GM21423 (cell line): ENCODE data around the gene TBC1D22A.

ENCODE experiments used
- ATAC-seq: cut with Tn5 transposase; IDR thresholded peaks from one replicate; pipeline ENCODE4 v1.9.1; 2021; ENCODE audit warnings: mild to moderate bottlenecking, moderate library complexity; ENCODE audit not compliant: unreplicated experiment

The TBC1D22A gene

DNA sequence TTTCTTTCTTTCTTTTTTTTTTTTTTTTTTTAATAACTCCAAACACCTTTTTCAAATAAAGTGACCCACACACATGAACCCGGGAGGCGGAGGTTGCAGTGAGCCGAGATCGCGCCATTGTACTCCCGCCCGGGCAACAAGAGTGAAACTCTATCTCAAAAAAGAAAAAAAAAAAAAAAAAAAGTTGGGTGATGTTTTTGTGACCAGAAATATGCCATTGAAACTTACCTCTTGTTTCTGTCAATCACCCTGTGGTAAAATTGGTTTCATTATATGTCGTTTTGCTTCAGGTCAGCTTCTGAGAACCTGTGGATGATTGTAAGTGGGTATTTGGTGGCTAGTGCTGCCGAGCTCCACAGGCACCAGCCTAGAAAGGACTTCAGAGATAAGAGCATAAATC, 238.8 kb downstream of the TBC1D22A start:
- no peak for ATAC-seq

GRCh38 chr22:47002692-47003091, 240.2 kb downstream of the TBC1D22A start:
- no peak for ATAC-seq

- no peak for ATAC-seq
Observed at GRCh38 chr22:47005506-47006408, 243.3 kb downstream of the TBC1D22A start.

GRCh38 chr22:47006433-47006832, 244.0 kb downstream of the TBC1D22A start:
- ATAC-seq = no peak

DNA sequence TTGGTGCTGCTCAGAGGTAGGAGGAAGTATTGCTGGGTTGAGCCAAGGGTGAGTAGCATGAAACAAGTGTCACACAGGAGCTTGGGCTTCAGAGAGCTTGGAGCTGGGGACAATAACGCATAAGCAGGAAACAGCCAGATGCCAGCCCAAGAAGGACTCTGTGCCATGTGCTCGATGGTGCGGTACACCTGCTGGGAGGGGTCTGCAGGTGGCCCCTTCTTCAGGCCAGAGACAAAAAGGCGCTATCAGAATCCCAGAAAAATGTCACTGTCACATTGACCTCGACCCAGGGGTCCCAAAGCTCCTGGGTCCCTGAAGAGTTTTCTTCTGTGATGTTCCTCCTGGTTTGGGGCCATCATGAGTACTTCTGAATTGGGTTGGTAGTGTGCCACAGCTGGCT, 244.4 kb downstream of the TBC1D22A start:
- no peak for ATAC-seq

GRCh38 chr22:47007496-47007895, 245.0 kb downstream of the TBC1D22A start:
- no peak for ATAC-seq

DNA sequence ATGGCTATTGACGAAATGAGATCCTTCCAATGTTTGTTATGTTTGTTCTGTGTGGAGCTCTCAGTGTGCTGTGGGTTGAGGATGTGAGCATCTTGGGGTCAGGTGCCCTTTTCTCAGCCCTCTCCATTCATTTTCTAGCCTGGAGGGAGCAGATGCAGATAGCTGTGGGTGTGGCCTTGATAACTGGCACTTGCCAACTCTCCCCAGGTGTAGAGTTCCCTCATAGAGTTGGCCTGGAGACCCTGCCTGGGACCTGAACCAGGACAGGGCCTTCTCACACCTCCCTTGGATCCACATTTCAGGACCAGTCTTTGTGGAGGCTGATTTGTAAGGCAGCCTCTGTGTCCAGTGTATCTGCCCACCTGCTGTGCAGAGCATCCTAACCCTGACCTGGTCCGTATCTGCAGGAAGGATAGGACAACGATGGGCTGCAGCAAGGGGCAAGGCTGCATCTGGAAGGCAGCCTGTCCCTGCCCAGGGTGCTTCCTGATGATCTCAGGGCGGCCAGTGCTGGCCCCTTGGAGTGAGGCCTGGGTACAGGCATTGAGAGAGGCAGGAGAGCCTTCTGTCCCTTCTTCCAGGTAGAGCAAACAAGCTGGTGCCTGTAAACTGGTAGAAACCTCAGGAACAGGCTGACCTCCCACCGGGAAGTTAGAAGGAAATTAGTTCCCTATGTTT, 245.9 kb downstream of the TBC1D22A start:
- no peak for ATAC-seq

DNA sequence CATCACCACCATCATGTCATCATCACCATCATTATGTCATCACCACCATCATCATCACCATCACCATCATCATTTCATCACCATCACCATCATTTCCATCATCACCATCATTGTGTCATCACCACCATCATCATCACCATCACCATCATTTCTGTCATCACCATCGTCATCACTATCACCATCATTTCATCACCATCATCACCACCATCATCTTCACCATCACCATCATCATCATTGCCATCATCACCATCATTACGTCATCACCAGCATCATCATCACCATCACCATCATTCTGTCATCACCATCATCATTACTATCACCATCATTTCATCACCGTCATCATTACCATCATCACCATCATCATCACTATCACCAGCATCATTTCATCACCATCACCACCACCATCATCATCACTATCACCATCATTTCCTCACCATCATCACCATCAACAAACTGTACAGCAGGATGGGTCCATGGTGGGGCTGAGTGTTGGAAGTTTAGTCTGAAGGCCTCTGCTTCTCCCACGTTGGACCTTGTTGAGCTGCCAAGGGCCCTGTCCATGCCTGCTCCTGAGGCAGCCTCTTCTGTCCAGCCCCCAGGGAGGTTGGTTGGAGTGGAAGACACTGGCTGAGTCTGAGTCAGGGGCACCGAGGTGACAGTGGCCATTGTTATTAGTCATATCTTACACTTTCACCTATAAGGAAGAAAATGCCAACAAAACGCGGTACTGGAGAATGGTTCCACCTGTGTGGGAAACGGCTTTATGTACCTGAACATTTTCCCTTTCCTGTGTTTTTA, 247.1 kb downstream of the TBC1D22A start:
- no peak for ATAC-seq

- no peak for ATAC-seq
Observed at GRCh38 chr22:47010211-47010610, 247.8 kb downstream of the TBC1D22A start.

- no peak for ATAC-seq
Observed at GRCh38 chr22:47011131-47011858, 248.8 kb downstream of the TBC1D22A start.

- ATAC-seq = no peak
Observed at GRCh38 chr22:47011859-47012258, 249.4 kb downstream of the TBC1D22A start.

- no peak for ATAC-seq
Observed at GRCh38 chr22:47012589-47013370, 250.3 kb downstream of the TBC1D22A start.

DNA sequence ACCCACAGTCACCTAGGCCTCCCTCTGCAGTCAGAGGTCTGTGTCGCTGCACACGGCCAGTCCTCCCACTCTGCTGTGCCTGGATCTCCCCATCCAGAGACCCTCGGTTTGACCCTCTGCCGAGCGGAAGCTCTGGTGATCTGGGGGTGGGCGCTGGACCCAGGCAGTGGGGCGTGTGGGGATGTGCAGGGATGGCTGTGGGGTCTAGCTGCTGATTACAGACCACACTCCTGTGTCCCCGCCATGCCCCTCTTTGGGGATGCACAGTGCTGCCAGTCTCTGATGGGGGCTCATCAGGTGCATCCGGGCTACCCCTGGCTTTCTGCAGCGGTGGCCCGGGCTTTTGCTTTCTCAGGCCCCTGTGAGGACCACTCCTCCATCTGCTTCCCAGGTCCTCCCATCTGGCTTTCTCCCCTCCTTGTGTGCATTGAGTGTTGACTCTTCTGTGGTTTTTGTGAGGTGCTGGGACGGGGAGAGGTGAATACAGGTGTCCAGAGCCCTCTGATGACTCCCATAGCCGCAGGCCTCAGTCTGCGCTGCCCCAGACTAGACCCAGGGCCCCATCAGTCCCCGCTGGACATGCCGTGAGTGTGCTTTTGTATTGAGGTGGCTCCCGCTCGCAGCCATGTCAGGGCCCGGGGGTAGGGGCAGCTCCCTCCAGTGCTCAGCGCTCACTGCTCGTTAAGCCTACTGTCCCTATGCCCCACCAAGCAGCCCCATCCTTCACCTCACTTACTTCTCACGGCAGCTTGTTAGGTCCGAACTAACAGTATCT, 251.6 kb downstream of the TBC1D22A start:
- ATAC-seq = no peak

GRCh38 chr22:47014636-47015345, 252.3 kb downstream of the TBC1D22A start:
- ATAC-seq = no peak

DNA sequence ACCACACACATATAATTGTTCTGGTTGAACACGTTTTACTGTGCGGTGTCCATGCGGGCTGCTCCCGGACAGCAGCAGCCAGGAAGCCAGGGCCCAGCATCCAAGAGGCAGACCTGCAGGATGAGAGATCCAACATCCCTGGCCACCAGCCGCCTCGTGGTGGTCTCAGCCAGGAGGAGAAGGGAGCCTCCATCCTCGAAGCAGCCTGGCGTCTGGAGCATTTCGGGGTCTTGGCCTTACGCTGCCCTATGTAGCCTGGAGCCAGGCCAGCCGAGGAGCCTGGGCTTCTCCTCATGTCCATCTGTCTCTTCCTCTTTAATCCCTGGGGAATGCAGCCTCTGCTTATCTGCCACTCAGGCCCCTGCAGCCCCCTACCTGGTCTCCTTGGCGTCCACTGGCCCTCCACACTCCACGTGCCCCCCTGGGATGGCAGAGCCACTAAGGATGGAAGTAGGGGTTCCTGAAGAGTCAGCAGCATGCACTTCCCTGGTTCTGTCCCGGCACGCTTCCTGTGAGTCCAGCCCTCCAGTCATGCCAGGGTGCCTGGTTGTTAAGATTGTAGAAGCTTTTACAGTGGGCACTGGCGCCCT, 253.2 kb downstream of the TBC1D22A start:
- ATAC-seq = no peak

DNA sequence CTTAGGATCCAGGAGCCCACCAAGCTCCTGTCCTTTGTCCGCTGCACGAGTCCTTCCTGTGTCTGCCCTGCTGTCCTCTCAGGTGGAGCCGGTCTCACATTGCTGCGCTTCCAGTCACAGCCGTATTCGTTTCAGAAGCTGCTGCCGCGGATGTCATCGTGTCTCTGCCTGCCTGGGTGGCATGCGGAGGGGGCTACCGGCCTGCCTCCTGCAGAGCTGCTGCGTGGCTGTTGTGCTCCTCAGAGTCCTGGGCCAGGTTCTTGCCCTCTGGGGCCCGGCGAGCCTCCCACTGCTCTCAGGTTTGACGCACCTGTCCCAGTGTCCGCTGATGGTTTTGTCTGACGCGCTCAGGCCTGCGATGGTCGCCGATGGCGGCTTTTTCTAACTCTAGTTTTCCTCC, 254.2 kb downstream of the TBC1D22A start:
- ATAC-seq = no peak

- no peak for ATAC-seq
Observed at GRCh38 chr22:47017245-47017644, 254.8 kb downstream of the TBC1D22A start.
